Heart right ventricle (tissue), 16 donors: ENCODE data around the gene NR2C1. TPM values are rescaled to one million over a fixed set of nuclear protein-coding genes. Genes with fewer than 3 reads are reported as not detected.

Experiments used
- ATAC-seq, 8 donors: fragments of 200-7000 bp; cut with Tn5 transposase; one replicate each; pipeline ENCODE4 v1.9.1; 2020; ENCODE audit warnings: mild to moderate bottlenecking in 8 of 8, moderate library complexity in 8 of 8, moderate number of reproducible peaks in 1 of 8
- DNase-seq, 2 donors: peaks; one replicate each; pipeline ENCODE4 v3.0.0-alpha.2; 2020
- H3K27ac ChIP-seq, 10 donors: fragments of 200-600 bp; sonication (generic) in 2 of 10; one replicate each; pipeline versions ENCODE4 v1.5.0 to v1.8.0; 2020 to 2022; ENCODE audit warnings: mild to moderate bottlenecking in 3 of 10
- H3K27me3 ChIP-seq, 7 donors: fragments of 200-600 bp; one replicate each; pipeline ENCODE4 v1.8.0; 2021 to 2022; ENCODE audit warnings: mild to moderate bottlenecking in 2 of 7
- H3K36me3 ChIP-seq, 9 donors: fragments of 200-600 bp; sonication (generic) in 1 of 9; one replicate each; pipeline versions ENCODE4 v1.5.0 to v1.8.0; 2020 to 2022; ENCODE audit warnings: mild to moderate bottlenecking in 2 of 9
- H3K4me1 ChIP-seq, 9 donors: fragments of 200-600 bp; sonication (generic) in 1 of 9; one replicate each; pipeline versions ENCODE4 v1.5.0 to v1.8.0; 2020 to 2022; ENCODE audit warnings: mild to moderate bottlenecking in 4 of 9
- H3K4me3 ChIP-seq, 10 donors: fragments of 200-600 bp; sonication (generic) in 2 of 10; one replicate each; pipeline versions ENCODE4 v1.5.0 to v1.8.0; 2020 to 2022; ENCODE audit warnings: mild to moderate bottlenecking in 7 of 10, moderate library complexity in 2 of 10
- H3K9me3 ChIP-seq, 11 donors: fragments of 200-600 bp in 10 of 11; sonication (generic) in 2 of 11; one replicate each; pipeline versions ENCODE4 v1.5.0 to v1.8.0; 2013 to 2022; ENCODE audit warnings: mild to moderate bottlenecking in 2 of 11, control low read depth in 1 of 11, moderate library complexity in 1 of 11
- CTCF ChIP-seq, 9 donors: fragments of 200-600 bp; sonication (generic) in 2 of 9; IDR thresholded peaks; one replicate each; pipeline versions ENCODE4 v1.5.0 to v1.8.0; 2021 to 2022; ENCODE audit warnings: antibody characterized with exemption in 9 of 9, mild to moderate bottlenecking in 5 of 9, moderate library complexity in 1 of 9
- WGBS, 2 donors: extraction: QIAGEN DNeasy Blood & Tissue Kit; methylation state at CpG; one replicate each; pipeline ENCODE4 v1.1.7; 2013; ENCODE audit warnings: inconsistent platforms in 1 of 2; 5-methylcytosine and 5-hydroxymethylcytosine counted together
- intact Hi-C, 10 donors: fragments of 100-400 bp; cut with DNase I; formaldehyde crosslinking; loops; one replicate each; pipeline versions ENCODE4 v1.11.1 to v1.14.2; 2022
- polyA plus RNA-seq, 2 donors: library from polyadenylated mRNA; stranded (reverse); fragments of 200-250 nt; gene quantifications; one replicate each; pipeline ENCODE4 v1.2.3, GENCODE V29; 2013
- total RNA-seq, 10 donors: library from RNA; stranded (reverse); fragmentation: NEBNext Ultra II Directional in 3 of 10; extraction: Animal tissue kit (Norgen Biotek cat#: 25700) in 3 of 10; gene quantifications; one replicate each; pipeline versions ENCODE4 v1.2.1 to v1.2.4, GENCODE V29; 2021 to 2023
- donor health status: Arrhythmogenic right ventricular cardiomyopathy.
- donor health status: ischemic (EF 13 %, LVEDD 7.1; RV severe dilation, severe dysfunction).
- donor health status: healthy with polysubstance abuse.
- donor health status: DM: no; HTN: yes; CAD: no.
- donor health status: DM: no; HTN: no; CAD: no.
- donor health status: ischemic (EF 25% LVEDD 6.9; RV normal size, moderate dysfunction).
- donor health status: ischemic (EF 25% LVEDD 5.7; RV mildly dilated, moderate dysfunction).
- donor health status: healthy.
- donor health status: DM: yes; HTN: yes; CAD: no.
- donor health status: Ischemic cardiomyopathy.
- donor health status: ischemic (EF 35%, LVEDD 5.7; RV mildly dilated, moderate dysfunction).
- donor health status: nonischemic (EF 11% LVEDD 7.7; RV severe dilation, severe dysfunction).
- donor health status: DM: yes; HTN: yes; CAD: no.
- donor health status: PGD.
- donor health status: ischemic (EF 29% LVEDD 5.4; RV normal size, mild dysfunction).
- donor health status: nonischemic (EF 23%, LVEDD 6.1; RV moderate dilation, normal function).

Gene NR2C1
- total and polyA plus RNA-seq, 12 donors: 11.3 to 189 (median 38.3) TPM

DNA sequence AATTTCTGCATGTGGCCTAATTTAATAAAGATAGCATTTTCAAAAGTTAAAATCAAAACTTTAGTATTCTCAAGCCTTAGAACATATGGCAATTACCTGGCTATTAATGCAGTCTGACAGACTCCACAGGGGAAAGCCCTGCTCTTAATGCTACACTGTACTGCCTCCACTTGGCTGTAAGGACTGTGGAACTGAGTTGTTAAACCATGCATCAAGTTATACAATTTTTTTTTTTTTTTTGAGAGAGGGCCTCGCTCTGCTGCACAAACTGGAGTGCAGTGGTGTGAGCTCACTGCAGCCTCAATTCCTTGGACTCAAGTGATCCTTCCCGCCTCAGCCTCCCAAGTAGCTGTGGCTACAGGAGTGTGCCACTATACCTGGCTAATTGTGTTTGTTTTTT, 50.9 kb downstream of the NR2C1 start:
- Histone ChIP-seq H3K4me3 (no peak overlapping the region), H3K36me3 (peaks cover 0 to 91% (median 23%) of the 10 kb centered on the region in 9 donors), H3K4me1 (no peaks in the 10 kb centered on the region), H3K9me3 (no peaks in the 10 kb centered on the region), H3K27me3 (no peaks in the 10 kb centered on the region), H3K27ac (no peak overlapping the region)
- DNase-seq (no peak), ATAC-seq (no peak)
- intact Hi-C loops: no loop called here
- WGBS, 2 donors: 84 to 95% methylated on average over 2 of the region's 2 CpGs
- TF ChIP-seq CTCF (IDR thresholded peaks at IDR 0.05): no peak

GRCh38 chr12:95017482-95017881, 55.9 kb downstream of the NR2C1 start:
- H3K4me3 ChIP-seq: no peak overlapping the region
- no peaks in the 10 kb centered on the region for H3K4me1 ChIP-seq
- peaks cover 0 to 41% (median 9%) of the 10 kb centered on the region in 9 donors for H3K36me3 ChIP-seq
- H3K9me3 ChIP-seq: peaks cover 0 to 4% (median 0%) of the 10 kb centered on the region in 11 donors
- 78 to 92% methylated on average over 1 of the region's 1 CpG for WGBS, 2 donors
- no peak overlapping the region for H3K27ac ChIP-seq
- no peak for TF ChIP-seq CTCF (IDR thresholded peaks at IDR 0.05)
- H3K27me3 ChIP-seq: no peaks in the 10 kb centered on the region
- DNase-seq: no peak
- intact Hi-C loops: no loop called here
- ATAC-seq: no peak

DNA sequence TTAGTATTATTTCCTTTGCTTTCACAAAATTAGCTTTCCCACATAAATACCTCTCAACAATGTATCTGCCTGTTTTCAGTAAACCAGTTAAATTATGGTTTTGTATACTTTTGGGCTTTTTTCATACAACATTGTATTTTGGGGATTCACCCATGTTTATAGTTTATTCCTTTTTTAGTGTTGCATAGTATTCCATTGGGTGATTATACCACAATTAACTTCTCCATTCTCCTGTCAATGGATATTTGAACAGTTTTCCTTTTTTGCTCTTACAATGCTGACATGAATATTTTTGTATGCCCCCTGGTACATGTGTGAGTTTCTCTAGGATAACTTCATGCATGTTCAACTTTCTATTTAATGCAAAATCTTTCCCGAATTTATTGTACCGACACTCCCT, 57.3 kb downstream of the NR2C1 start:
- Histone ChIP-seq H3K27ac (no peak overlapping the region), H3K36me3 (peaks cover 0 to 27% (median 9%) of the 10 kb centered on the region in 9 donors), H3K9me3 (peaks cover 0 to 4% (median 0%) of the 10 kb centered on the region in 11 donors), H3K4me1 (no peaks in the 10 kb centered on the region), H3K4me3 (no peak overlapping the region), H3K27me3 (no peaks in the 10 kb centered on the region)
- ATAC-seq (no peak), DNase-seq (no peak)
- 99 to 100% methylated on average over 2 of the region's 2 CpGs for WGBS, 2 donors
- TF ChIP-seq CTCF (IDR thresholded peaks at IDR 0.05): no peak
- intact Hi-C loops: no loop called here

GRCh38 chr12:95014554-95014953, 58.9 kb downstream of the NR2C1 start:
- no peak for ATAC-seq

More at GRCh38 chr12:95014554-95014953, 58.9 kb downstream of the NR2C1 start:
- Histone ChIP-seq H3K4me1 (no peaks in the 10 kb centered on the region), H3K4me3 (no peak overlapping the region), H3K36me3 (peaks cover 0 to 12% (median 0%) of the 10 kb centered on the region in 9 donors), H3K9me3 (peaks cover 0 to 4% (median 0%) of the 10 kb centered on the region in 11 donors), H3K27me3 (no peaks in the 10 kb centered on the region), H3K27ac (no peak overlapping the region)
- intact Hi-C loops: no loop called here
- no peak for DNase-seq
- no peak for TF ChIP-seq CTCF (IDR thresholded peaks at IDR 0.05)
